ENCODE data around the gene TRIM6.

TRIM6 gene

GRCh38 chr11:5557751-5558150 is 38.7 kb upstream of the TRIM6 start:
- Histone ChIP-seq H3K9ac (ENCODE audit: low read depth, low read length, poor library complexity, severe bottlenecking) (no peak overlapping the region), H3F3A (ENCODE audit: low read depth) (no peaks in the 10 kb centered on the region), H3K4me1 (ENCODE audit: insufficient read depth, low read length, poor library complexity, severe bottlenecking) (no peaks in the 10 kb centered on the region), H3K79me2 (ENCODE audit: insufficient read depth, low read length) (no peaks in the 10 kb centered on the region), H3K4me3 (ENCODE audit: low read length, poor library complexity, severe bottlenecking) (no peak overlapping the region), H3K9me2 (replicated peaks; ENCODE audit: low read depth, low read length) (no peaks in the 10 kb centered on the region), H3K27me3 (ENCODE audit: insufficient read depth, low read length, poor library complexity, severe bottlenecking) (peaks cover 18% of the 10 kb centered on the region), H3K4me2 (ENCODE audit: low read depth, low read length, poor library complexity, severe bottlenecking) (no peak overlapping the region), H4K20me1 (ENCODE audit: insufficient read depth, low read length, poor library complexity, severe bottlenecking) (no peaks in the 10 kb centered on the region), H3K9me3 (ENCODE audit: insufficient read depth, low read depth, low read length) (no peaks in the 10 kb centered on the region), H3K36me3 (ENCODE audit: insufficient read depth, low read length) (no peaks in the 10 kb centered on the region), H2AFZ (ENCODE audit: low read length) (no peak overlapping the region)
- no peak for TF ChIP-seq CTCF (conservative IDR thresholded peaks at IDR 0.05; ENCODE audit: low read length)

DNA sequence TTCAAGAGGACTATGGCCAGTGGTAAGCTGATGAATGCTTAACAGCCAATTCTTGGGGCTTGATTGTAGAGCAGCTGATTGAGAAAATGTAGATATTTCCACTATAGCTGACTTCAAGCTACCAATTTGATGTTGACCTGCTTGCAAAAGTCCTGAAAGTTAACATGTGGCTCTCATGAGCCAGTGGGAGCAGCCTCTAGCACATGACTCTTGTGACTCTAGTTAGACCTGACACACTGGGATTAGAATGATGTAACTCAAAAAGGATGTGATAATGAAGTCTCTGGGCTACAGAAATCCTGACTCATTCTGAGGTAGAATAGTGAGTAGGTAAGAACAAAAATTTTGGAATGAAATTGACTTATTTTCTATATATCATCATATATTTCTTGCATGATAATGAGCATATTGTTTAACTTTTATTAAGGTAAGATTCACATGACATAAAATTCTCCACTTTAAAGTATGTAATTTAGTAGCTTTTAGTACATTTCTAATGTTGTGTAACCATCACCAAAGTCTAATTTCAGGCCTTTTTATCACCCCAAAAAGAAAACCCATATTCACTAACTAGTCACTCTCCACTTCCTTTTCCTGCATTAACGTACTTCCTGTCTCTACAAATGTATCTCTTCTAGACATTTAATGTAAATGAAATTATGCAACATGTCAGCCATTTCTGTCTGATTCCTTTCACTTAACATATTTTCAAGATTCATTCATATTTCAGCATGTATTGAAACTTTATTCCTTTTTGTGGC is 32.0 kb upstream of the TRIM6 start:
- no peaks in the 10 kb centered on the region for H3K9me2 ChIP-seq (replicated peaks; ENCODE audit: low read depth, low read length)
- peaks cover 42% of the 10 kb centered on the region for H3K27me3 ChIP-seq (ENCODE audit: insufficient read depth, low read length, poor library complexity, severe bottlenecking)
- H4K20me1 ChIP-seq (ENCODE audit: insufficient read depth, low read length, poor library complexity, severe bottlenecking): no peaks in the 10 kb centered on the region
- no peaks in the 10 kb centered on the region for H3K79me2 ChIP-seq (ENCODE audit: insufficient read depth, low read length)
- no peaks in the 10 kb centered on the region for H3F3A ChIP-seq (ENCODE audit: low read depth)
- TF ChIP-seq CTCF (conservative IDR thresholded peaks at IDR 0.05; ENCODE audit: low read length) (no peak), EZH2phosphoT487 (IDR thresholded peaks at IDR 0.05; ENCODE audit: borderline replicate concordance) (no peak)
- H3K4me3 ChIP-seq (ENCODE audit: low read length, poor library complexity, severe bottlenecking): no peak overlapping the region
- peak overlapping the region; percentile 12 for H3K4me2 ChIP-seq (ENCODE audit: low read depth, low read length, poor library complexity, severe bottlenecking)
- no peaks in the 10 kb centered on the region for H3K9me3 ChIP-seq (ENCODE audit: insufficient read depth, low read depth, low read length)
- H2AFZ ChIP-seq (ENCODE audit: low read length): no peak overlapping the region
- H3K4me1 ChIP-seq (ENCODE audit: insufficient read depth, low read length, poor library complexity, severe bottlenecking): peaks cover 3% of the 10 kb centered on the region
- no peaks in the 10 kb centered on the region for H3K36me3 ChIP-seq (ENCODE audit: insufficient read depth, low read length)
- no peak overlapping the region for H3K9ac ChIP-seq (ENCODE audit: low read depth, low read length, poor library complexity, severe bottlenecking)

DNA sequence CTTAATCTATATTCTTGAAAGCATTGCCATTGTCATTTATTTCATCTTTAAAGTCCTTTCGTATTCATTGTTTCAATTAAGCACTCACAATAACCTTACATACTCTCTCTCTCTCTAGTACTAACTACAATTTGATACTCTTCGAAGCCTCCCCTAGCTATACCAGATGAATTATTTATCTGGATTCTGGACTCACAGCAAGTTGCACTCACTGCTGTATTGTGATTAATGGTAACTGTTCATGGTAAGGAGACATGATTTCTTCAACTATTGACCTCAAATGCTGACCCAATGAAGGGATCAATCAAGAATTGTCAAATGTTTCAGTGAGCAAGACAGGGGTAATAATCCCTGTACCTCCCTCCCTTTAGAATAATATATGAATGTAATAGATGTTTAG is 21.8 kb upstream of the TRIM6 start:
- no peaks in the 10 kb centered on the region for H3K36me3 ChIP-seq (ENCODE audit: insufficient read depth, low read length)
- H3F3A ChIP-seq (ENCODE audit: low read depth): no peaks in the 10 kb centered on the region
- H3K9me3 ChIP-seq (ENCODE audit: insufficient read depth, low read depth, low read length): no peaks in the 10 kb centered on the region
- H3K79me2 ChIP-seq (ENCODE audit: insufficient read depth, low read length): no peaks in the 10 kb centered on the region
- H3K4me2 ChIP-seq (ENCODE audit: low read depth, low read length, poor library complexity, severe bottlenecking): no peak overlapping the region
- H3K27me3 ChIP-seq (ENCODE audit: insufficient read depth, low read length, poor library complexity, severe bottlenecking): no peaks in the 10 kb centered on the region
- H3K9ac ChIP-seq (ENCODE audit: low read depth, low read length, poor library complexity, severe bottlenecking): no peak overlapping the region
- no peaks in the 10 kb centered on the region for H3K4me1 ChIP-seq (ENCODE audit: insufficient read depth, low read length, poor library complexity, severe bottlenecking)
- no peaks in the 10 kb centered on the region for H4K20me1 ChIP-seq (ENCODE audit: insufficient read depth, low read length, poor library complexity, severe bottlenecking)
- TF ChIP-seq EZH2phosphoT487 (IDR thresholded peaks at IDR 0.05; ENCODE audit: borderline replicate concordance) (no peak), CTCF (conservative IDR thresholded peaks at IDR 0.05; ENCODE audit: low read length) (no peak)
- no peak overlapping the region for H2AFZ ChIP-seq (ENCODE audit: low read length)
- H3K9me2 ChIP-seq (replicated peaks; ENCODE audit: low read depth, low read length): no peaks in the 10 kb centered on the region
- no peak overlapping the region for H3K4me3 ChIP-seq (ENCODE audit: low read length, poor library complexity, severe bottlenecking)
